ENCODE measurements around the gene PBLD.
"Not testable (repeated sequence)": the region's sequence is repeated elsewhere in the genome, so short reads cannot be mapped to it uniquely, and the experiment has no call there.

The PBLD gene

DNA sequence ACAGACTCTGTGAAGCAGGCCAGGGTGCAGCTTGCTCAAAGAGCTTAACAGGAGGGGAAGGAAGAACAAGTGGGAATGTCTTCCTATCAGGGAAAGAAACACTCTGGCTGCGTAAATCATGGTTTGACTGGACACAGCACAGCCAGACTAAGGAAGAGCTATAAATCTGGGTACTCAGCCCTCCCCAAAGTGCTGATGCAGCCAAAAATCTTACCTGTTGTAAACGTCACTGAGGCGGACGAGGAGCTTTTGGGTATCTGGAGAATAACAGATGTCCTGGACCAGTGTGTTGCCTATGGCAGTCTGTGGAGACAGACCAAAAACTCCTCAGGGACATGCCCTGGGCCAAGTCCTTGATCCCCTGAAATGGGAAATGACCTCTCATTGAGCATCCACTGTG, 44.0 kb downstream of the PBLD start:
- TF ChIP-seq, protein P1, sequence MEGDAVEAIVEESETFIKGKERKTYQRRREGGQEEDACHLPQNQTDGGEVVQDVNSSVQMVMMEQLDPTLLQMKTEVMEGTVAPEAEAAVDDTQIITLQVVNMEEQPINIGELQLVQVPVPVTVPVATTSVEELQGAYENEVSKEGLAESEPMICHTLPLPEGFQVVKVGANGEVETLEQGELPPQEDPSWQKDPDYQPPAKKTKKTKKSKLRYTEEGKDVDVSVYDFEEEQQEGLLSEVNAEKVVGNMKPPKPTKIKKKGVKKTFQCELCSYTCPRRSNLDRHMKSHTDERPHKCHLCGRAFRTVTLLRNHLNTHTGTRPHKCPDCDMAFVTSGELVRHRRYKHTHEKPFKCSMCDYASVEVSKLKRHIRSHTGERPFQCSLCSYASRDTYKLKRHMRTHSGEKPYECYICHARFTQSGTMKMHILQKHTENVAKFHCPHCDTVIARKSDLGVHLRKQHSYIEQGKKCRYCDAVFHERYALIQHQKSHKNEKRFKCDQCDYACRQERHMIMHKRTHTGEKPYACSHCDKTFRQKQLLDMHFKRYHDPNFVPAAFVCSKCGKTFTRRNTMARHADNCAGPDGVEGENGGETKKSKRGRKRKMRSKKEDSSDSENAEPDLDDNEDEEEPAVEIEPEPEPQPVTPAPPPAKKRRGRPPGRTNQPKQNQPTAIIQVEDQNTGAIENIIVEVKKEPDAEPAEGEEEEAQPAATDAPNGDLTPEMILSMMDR (IDR thresholded peaks at IDR 0.05; ENCODE audit: insufficient read depth, low read length): no peak
- TF ChIP-seq SPI1 (IDR thresholded peaks at IDR 0.05; ENCODE audit: borderline replicate concordance, low read depth) (no peak), GABPA (IDR thresholded peaks at IDR 0.05; ENCODE audit: low read depth) (no peak), POLR2AphosphoS5 (IDR thresholded peaks at IDR 0.05; ENCODE audit: low read depth) (no peak)
- no peak overlapping the region for H3K27ac ChIP-seq (replicated peaks)
- no peak for DNase-seq (ENCODE audit: low read depth in 1 of 2, low spot score in 1 of 2)
- H3K4me3 ChIP-seq (replicated peaks; ENCODE audit: insufficient read depth, low read length): no peak overlapping the region
- no peaks in the 10 kb centered on the region for H3K27me3 ChIP-seq (ENCODE audit: insufficient read depth, poor library complexity, severe bottlenecking)

DNA sequence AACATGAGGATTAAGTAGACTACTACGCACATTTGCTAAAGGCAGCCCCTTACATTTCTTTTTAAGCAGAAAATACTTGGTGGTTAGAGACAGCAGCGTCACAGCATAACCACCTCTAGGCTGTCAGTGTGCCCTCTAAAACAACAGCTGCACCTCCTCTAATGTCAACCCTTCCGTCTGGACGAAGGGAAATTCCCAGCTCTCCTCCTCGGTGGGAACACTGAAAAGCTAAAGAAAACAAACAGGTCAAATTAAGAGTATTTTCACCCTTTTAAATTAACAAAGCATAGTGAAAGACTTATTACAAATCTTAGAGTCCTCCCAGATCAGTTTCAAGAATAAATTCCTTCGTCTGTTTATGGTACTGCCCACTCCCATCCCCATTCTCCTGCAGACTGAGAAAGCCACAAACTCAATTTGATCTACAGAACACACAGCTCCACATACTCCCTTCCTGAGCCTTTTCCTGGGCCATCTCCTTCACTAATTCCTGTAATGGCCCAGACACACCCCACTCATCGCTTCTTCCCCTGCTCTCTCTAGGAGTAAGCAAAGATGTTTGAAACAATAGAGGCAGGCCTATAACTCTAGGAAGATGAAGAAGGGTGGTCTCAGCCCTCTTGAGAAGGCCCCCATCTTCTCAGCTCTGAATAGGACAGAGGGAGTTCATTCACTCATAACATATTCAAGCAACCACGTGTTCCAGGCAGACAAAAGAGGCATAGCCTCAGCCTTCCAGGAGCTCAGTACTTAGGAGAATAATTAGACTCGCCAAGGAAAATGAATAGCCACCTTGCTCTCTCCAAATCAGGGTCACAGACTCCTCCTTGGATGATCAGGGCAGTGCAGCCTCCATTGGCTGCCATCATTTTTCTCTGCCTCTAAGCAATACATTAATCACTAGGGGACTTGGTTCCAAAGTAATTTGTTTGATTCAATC, 48.4 kb downstream of the PBLD start:
- Histone ChIP-seq H3K27me3 (ENCODE audit: insufficient read depth, poor library complexity, severe bottlenecking) (no peaks in the 10 kb centered on the region), H3K4me3 (replicated peaks; ENCODE audit: insufficient read depth, low read length) (no peak overlapping the region), H3K27ac (replicated peaks) (no peak overlapping the region)
- TF ChIP-seq GABPA (IDR thresholded peaks at IDR 0.05; ENCODE audit: low read depth) (no peak), SPI1 (IDR thresholded peaks at IDR 0.05; ENCODE audit: borderline replicate concordance, low read depth) (no peak), POLR2AphosphoS5 (IDR thresholded peaks at IDR 0.05; ENCODE audit: low read depth) (no peak)
- TF ChIP-seq, protein P1 (IDR thresholded peaks at IDR 0.05; ENCODE audit: insufficient read depth, low read length): no peak
- TF ChIP-seq, protein P2, sequence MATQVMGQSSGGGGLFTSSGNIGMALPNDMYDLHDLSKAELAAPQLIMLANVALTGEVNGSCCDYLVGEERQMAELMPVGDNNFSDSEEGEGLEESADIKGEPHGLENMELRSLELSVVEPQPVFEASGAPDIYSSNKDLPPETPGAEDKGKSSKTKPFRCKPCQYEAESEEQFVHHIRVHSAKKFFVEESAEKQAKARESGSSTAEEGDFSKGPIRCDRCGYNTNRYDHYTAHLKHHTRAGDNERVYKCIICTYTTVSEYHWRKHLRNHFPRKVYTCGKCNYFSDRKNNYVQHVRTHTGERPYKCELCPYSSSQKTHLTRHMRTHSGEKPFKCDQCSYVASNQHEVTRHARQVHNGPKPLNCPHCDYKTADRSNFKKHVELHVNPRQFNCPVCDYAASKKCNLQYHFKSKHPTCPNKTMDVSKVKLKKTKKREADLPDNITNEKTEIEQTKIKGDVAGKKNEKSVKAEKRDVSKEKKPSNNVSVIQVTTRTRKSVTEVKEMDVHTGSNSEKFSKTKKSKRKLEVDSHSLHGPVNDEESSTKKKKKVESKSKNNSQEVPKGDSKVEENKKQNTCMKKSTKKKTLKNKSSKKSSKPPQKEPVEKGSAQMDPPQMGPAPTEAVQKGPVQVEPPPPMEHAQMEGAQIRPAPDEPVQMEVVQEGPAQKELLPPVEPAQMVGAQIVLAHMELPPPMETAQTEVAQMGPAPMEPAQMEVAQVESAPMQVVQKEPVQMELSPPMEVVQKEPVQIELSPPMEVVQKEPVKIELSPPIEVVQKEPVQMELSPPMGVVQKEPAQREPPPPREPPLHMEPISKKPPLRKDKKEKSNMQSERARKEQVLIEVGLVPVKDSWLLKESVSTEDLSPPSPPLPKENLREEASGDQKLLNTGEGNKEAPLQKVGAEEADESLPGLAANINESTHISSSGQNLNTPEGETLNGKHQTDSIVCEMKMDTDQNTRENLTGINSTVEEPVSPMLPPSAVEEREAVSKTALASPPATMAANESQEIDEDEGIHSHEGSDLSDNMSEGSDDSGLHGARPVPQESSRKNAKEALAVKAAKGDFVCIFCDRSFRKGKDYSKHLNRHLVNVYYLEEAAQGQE (IDR thresholded peaks at IDR 0.05; ENCODE audit: insufficient replicate concordance, low read depth): no peak
- no peak for DNase-seq (ENCODE audit: low read depth in 1 of 2, low spot score in 1 of 2)

DNA sequence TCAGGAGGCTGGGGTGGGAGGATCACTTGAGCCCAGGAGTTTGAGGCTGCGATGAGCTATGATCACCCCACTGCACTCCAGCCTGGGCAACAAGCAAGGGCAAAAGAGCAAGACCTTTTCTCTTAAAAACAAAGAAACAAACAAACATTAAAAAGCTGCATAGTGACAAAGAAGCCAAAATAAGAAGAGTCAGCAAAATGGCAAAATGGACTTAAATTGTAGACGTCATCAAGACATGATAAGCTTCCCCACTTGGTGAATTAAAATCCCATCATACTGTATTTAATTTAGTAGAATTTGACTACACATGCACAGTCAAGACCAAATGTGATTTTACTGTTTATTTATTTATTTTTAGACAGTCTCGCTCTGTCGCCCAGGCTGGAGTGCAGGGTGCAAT, 52.0 kb downstream of the PBLD start:
- no peak for DNase-seq (ENCODE audit: low read depth in 1 of 2, low spot score in 1 of 2)
- no peak overlapping the region for H3K27ac ChIP-seq (replicated peaks)
- H3K4me3 ChIP-seq (replicated peaks; ENCODE audit: insufficient read depth, low read length): no peak overlapping the region
- TF ChIP-seq, protein P2 (IDR thresholded peaks at IDR 0.05; ENCODE audit: insufficient replicate concordance, low read depth): no peak
- TF ChIP-seq, protein P1 (IDR thresholded peaks at IDR 0.05; ENCODE audit: insufficient read depth, low read length): no peak
- TF ChIP-seq POLR2AphosphoS5 (IDR thresholded peaks at IDR 0.05; ENCODE audit: low read depth) (no peak), GABPA (IDR thresholded peaks at IDR 0.05; ENCODE audit: low read depth) (no peak), SPI1 (IDR thresholded peaks at IDR 0.05; ENCODE audit: borderline replicate concordance, low read depth) (no peak)
- no peaks in the 10 kb centered on the region for H3K27me3 ChIP-seq (ENCODE audit: insufficient read depth, poor library complexity, severe bottlenecking)

DNA sequence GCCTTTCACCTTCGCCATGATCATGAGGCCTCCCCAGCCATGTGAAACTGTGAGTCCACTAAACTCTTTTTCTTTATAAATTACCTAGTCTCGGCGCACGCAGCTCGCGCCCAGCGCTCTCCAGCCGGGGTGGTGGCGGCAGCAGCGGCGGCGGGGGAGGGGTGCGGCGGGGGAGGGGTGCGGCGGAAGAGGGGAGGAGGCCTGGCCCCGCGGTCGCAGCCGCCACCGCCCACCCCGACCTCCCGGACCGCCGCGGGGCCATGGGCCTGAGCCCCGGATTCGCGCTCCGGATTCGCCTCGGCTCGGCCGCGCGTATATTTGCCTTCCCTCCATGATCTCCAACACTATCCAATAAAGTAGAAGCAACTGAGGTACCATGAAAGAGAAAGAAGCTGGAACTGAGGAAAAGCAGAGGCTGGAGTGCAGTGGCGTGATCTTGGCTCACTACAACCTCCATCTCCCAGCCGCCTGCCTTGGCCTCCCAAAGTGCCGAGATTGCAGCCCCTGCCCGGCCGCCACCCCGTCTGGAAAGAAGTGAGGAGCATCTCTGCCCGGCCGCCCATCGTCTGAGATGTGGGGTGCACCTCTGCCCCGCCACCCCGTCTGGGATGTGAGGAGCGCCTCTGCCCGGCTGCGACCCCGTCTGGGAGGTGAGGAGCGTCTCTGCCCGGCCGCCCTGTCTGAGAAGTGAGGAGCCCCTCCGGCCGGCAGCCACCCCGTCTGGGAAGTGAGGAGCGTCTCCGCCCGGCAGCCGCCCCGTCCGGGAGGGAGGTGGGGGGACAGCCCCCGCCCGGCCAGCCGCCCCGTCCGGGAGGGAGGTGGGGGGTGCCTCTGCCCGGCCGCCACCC, 53.6 kb downstream of the PBLD start:
- DNase-seq (ENCODE audit: low read depth in 1 of 2, low spot score in 1 of 2); H3K4me3 ChIP-seq (replicated peaks; ENCODE audit: insufficient read depth, low read length); H3K27ac ChIP-seq (replicated peaks); H3K27me3 ChIP-seq (ENCODE audit: insufficient read depth, poor library complexity, severe bottlenecking): not testable (repeated sequence)

DNA sequence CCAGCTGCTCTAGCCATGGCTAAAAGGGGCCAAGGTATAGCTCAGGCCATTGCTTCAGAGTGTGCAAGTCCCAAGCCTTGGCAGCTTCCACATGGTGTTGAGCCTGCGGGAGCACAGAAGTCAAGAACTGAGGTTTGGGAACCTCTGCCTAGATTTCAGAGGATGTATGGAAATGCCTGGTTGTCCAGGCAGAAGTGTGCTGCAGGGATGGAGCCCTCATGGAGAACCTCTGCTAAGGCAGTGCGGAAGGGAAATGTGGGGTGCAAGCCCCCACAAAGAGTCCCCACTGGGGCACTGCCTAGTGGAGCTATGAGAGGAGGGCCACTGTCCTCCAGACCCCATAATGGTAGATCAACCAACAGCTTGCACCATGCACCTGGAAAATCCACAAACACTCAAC, 54.9 kb downstream of the PBLD start:
- not testable (repeated sequence) for H3K27ac ChIP-seq (replicated peaks); H3K27me3 ChIP-seq (ENCODE audit: insufficient read depth, poor library complexity, severe bottlenecking); H3K4me3 ChIP-seq (replicated peaks; ENCODE audit: insufficient read depth, low read length); DNase-seq (ENCODE audit: low read depth in 1 of 2, low spot score in 1 of 2)

Data from HL-60 (cell line).